Epidermal melanocyte (primary cell): ENCODE results near the gene IL26.
"Not testable (repeated sequence)": the region's sequence is repeated elsewhere in the genome, so short reads cannot be mapped to it uniquely, and the experiment has no call there.

Experiments
- DNase-seq: peaks from one replicate; pipeline ENCODE4 v3.0.0; 2011; ENCODE audit warnings: low spot score; ENCODE audit not compliant: insufficient read length

The IL26 gene

GRCh38 chr12:68199127-68199526, 26.5 kb downstream of the IL26 start:
- DNase-seq, result no peak

- no peak for DNase-seq
Observed at GRCh38 chr12:68198507-68199086, 27.0 kb downstream of the IL26 start.

GRCh38 chr12:68190301-68190700, 35.3 kb downstream of the IL26 start:
- no peak for DNase-seq

- no peak for DNase-seq
Observed at GRCh38 chr12:68189821-68190242, 35.8 kb downstream of the IL26 start.

DNA sequence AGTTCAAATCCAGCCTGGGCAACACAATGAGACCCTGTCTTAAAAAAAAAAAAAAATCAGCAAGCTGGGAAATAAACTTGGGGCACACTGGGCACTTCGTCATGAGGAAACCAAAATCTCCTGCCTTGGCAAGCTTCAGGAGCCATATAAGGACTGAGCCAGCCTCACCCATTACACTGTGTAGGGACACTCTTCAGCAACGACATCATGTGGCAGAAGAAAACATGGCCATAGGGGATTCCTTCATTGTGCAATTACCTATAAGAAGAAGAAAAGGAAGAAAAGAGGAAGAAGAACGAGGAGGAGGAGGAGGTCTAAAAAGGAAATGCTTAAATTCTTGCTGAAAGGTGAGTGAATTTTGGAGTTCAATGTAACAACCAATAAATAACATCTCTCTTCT, 40.0 kb downstream of the IL26 start:
- DNase-seq, result no peak

- DNase-seq, result no peak
Observed at GRCh38 chr12:68180792-68181744, 44.5 kb downstream of the IL26 start.

- no peak for DNase-seq
Observed at GRCh38 chr12:68178774-68179439, 46.7 kb downstream of the IL26 start.

DNA sequence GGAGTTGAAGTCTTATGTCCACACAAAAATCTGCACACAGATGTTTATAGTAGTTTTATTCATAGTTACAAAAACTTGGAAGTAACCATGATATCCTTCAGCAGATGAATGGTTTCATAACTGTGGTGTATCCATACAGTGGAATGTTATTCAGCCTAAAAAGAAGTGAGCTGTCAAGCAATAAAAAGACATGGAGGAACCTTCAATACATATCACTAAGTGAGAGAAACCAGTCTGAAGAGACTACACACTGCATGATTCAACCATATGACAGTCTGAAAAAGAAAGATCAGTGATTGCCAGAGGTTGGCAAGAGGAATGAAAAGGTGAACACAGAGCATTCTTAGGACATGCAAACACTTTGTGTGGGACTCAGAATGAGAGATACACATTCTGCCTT, 47.4 kb downstream of the IL26 start:
- no peak for DNase-seq

- no peak for DNase-seq
Observed at GRCh38 chr12:68177562-68177961, 48.0 kb downstream of the IL26 start.

- DNase-seq, result no peak
Observed at GRCh38 chr12:68176257-68176656, 49.4 kb downstream of the IL26 start.

- DNase-seq, result no peak
Observed at GRCh38 chr12:68175557-68176061, 50.0 kb downstream of the IL26 start.

- DNase-seq, result not testable (repeated sequence)
Observed at GRCh38 chr12:68174761-68175160, 50.8 kb downstream of the IL26 start.

DNA sequence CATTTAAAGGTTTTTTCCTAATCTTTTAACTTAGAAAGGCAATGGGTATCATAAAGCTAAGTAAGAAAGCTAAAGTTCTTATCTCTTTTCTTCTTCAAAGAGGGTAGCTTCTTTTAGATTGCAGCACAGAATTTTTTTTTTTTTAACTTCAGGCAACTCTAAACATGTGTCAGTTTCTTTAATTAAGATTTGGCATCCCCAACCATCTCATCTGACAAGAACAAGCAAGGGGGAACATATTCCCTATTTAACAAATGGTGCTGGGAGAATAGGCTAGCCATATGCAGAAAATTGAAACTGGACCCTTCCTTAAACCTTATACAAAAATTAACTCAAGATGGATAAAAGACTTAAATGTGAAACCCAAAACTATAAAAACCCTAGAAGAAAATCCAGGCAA, 51.8 kb downstream of the IL26 start:
- DNase-seq, result no peak

GRCh38 chr12:68170726-68171125, 54.9 kb downstream of the IL26 start:
- no peak for DNase-seq

DNA sequence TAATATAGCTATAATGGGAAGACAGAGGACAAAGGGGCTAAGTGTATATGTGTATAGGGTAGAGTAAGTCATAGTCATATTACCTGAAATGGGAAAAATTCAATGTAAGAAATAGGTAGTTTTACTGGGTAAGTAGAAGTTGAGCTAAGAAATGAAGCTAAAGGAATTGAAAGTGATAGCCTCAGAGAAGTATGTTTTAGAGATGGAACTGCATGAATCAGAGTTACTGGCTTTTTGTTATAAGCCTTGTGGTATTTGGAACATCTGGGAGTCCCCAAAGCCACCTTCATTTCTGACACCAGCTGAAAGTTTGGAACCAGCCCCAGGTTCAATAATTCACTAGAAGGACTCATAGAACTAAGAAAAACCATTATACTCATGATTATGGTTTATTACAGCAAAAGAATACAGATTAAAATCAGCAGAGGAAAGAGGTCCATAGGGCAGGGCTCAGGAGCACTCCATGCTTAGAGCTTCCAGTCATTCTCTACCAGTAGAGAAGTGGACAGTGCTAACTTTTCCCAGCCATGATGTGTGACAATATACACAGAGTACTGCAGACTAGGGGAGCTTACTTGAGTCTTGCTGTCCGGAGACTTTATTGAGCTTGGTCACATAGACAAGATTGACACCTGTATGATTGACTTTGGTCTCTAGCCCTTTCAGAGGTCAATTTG, 56.3 kb downstream of the IL26 start:
- no peak for DNase-seq

DNA sequence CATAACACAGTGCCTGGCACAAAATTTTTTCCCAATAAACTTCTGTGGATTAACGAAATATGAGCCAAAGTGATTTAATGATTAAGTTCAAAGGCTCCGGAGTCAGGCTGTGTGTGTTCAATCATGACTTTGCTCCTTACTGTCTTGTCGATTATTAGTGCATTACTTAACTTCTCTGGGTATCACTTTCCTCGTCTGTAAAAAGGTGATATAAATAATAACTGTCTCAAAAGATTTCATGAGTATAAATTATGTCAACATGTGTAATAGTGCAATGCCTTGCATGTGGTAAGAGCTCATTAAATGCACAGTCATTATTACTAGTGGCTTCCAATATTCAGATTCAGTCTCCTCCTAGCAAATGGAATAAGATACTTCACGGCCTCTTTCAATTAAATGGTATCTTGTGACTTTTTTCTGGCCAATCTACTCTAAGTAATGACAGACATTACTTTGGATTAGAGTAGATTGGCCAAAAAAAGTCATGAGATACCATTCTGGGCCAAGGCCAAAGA, 59.2 kb downstream of the IL26 start:
- no peak for DNase-seq

GRCh38 chr12:68163560-68164081, 62.0 kb downstream of the IL26 start:
- DNase-seq, result no peak

- DNase-seq, result no peak
Observed at GRCh38 chr12:68162374-68162773, 63.2 kb downstream of the IL26 start.

DNA sequence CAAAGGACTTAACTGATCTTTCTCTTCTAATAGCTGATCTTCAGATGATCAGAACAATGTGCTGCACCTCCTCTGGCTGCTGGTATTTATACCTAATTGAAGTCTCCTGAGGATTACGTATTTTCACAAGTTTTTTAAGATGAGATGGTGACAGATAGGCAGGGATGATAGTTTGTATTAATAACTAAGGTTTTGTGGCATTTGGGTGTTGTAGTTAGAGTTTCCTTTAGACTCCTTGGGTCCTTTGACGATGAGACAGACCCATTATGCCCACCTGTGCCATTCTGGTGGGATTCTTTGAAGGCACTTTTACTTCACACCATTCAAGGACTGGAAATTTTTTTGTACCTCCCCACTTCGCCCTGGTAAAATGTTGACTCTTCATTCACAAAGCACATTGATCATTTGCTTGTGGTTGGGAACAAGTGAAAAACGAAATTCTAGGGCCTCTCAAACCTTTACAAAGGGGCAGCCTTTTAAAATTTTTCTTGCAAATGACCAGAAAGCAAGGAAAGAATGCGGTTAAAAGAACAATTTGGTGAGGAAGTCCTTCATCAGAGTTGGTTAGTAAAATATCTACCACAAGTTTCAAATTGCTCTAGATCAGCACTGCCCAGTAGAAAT, 65.8 kb downstream of the IL26 start, which contains the start of gene IFNG:
TSS of gene IFNG (minus strand) at position 60 of the 624 bp plus-strand sequence. CDS start 125 bp downstream, outside the sequence.
- no peak for DNase-seq

- DNase-seq, result no peak
Observed at GRCh38 chr12:68158432-68158831, 67.2 kb downstream of the IL26 start.
